Spleen (tissue), 11 donors: ENCODE measurements around the gene MOB3A. TPM values are rescaled to one million over a fixed set of nuclear protein-coding genes. Genes with fewer than 3 reads are reported as not detected.
A peak's percentile ranks its signal among the peaks of the same experiment; 100 is the strongest.

Source experiments
- DNase-seq: peaks from one replicate; pipeline ENCODE4 v3.0.0-alpha.2; 2020
- H3K27ac ChIP-seq, 8 donors: fragments of 200-600 bp; sonication (generic) in 7 of 8; 1 replicate in 4 of 8; 2 replicates in 4 of 8; pipeline versions ENCODE4 v1.5.0 to v1.8.0; 2016 to 2021; ENCODE audit warnings: inconsistent platforms in 4 of 8, mild to moderate bottlenecking in 4 of 8, moderate library complexity in 1 of 8
- H3K27me3 ChIP-seq, 7 donors: fragments of 200-600 bp; sonication (generic) in 6 of 7; replicated peaks in 1 of 7; 1 replicate in 4 of 7; 2 replicates in 3 of 7; pipeline versions ENCODE4 v1.5.0 to v1.8.0; 2016 to 2021; ENCODE audit warnings: inconsistent platforms in 3 of 7, mild to moderate bottlenecking in 1 of 7
- H3K36me3 ChIP-seq, 6 donors: fragments of 200-600 bp; sonication (generic) in 5 of 6; 1 replicate in 4 of 6; 2 replicates in 2 of 6; pipeline versions ENCODE4 v1.5.0 to v1.8.0; 2016 to 2021; ENCODE audit warnings: inconsistent platforms in 2 of 6
- H3K4me1 ChIP-seq, 6 donors: fragments of 200-600 bp; sonication (generic) in 5 of 6; 1 replicate in 3 of 6; 2 replicates in 3 of 6; pipeline versions ENCODE4 v1.5.0 to v1.8.0; 2016 to 2021; ENCODE audit warnings: inconsistent platforms in 3 of 6
- H3K4me3 ChIP-seq, 8 donors: fragments of 200-600 bp; sonication (generic) in 7 of 8; 1 replicate in 4 of 8; 2 replicates in 4 of 8; pipeline versions ENCODE4 v1.5.0 to v1.8.0; 2016 to 2021; ENCODE audit warnings: inconsistent platforms in 4 of 8, mild to moderate bottlenecking in 4 of 8, moderate library complexity in 2 of 8
- H3K9me3 ChIP-seq, 8 donors: fragments of 200-600 bp; sonication (generic) in 7 of 8; 1 replicate in 4 of 8; 2 replicates in 4 of 8; pipeline versions ENCODE4 v1.5.0 to v1.8.0; 2016 to 2021; ENCODE audit warnings: inconsistent platforms in 4 of 8
- CTCF ChIP-seq, 11 experiments: fragments of 200-600 bp in 7 of 11; fragments of 450-650 bp in 4 of 11; sonication (generic) in 4 of 11; IDR thresholded peaks in 8 of 11; conservative IDR thresholded peaks in 3 of 11; 1 replicate in 7 of 11; 2 replicates in 4 of 11; pipeline versions ENCODE4 v1.4.0 to v1.8.0; 2016 to 2021; ENCODE audit warnings: antibody characterized with exemption in 11 of 11, inconsistent platforms in 4 of 11, mild to moderate bottlenecking in 1 of 11
- POLR2A ChIP-seq, 3 donors: fragments of 450-650 bp; IDR thresholded peaks; one replicate each; pipeline ENCODE4 v1.5.1; 2017; ENCODE audit warnings: antibody characterized with exemption in 3 of 3, mild to moderate bottlenecking in 1 of 3
- POLR2AphosphoS5 ChIP-seq, 3 donors: sonication (generic); formaldehyde crosslinking; IDR thresholded peaks; one replicate each; pipeline ENCODE4 v1.5.1; 2017; ENCODE audit warnings: antibody characterized with exemption in 3 of 3
- WGBS, 5 donors: extraction: QIAGEN DNeasy Blood & Tissue Kit in 3 of 5; methylation state at CpG; one replicate each; pipeline versions ENCODE4 v1.1.5 to v1.1.7; 2013 to 2018; 5-methylcytosine and 5-hydroxymethylcytosine counted together
- intact Hi-C: fragments of 100-400 bp; cut with DNase I; formaldehyde crosslinking; loops from one replicate; pipeline ENCODE4 v1.15.0; 2023; ENCODE audit warnings: low total_unique reads
- polyA plus RNA-seq, 3 donors: library from polyadenylated mRNA; stranded (reverse); fragments of 200-250 nt; gene quantifications; one replicate each; pipeline ENCODE4 v1.2.1, GENCODE V29; 2013
- total RNA-seq, 7 donors: library from RNA; depleted of rRNA in 3 of 7; stranded (reverse); fragments of >200 nt in 3 of 7; fragmentation: NEBNext Ultra II Directional in 4 of 7; extraction: Animal tissue kit (Norgen Biotek cat#: 25700) in 4 of 7; gene quantifications; one replicate each; pipeline versions ENCODE4 v1.1.0 to v1.2.1, GENCODE V29; 2016 to 2021
- donor health status: healthy with polysubstance abuse.
- donor health status: DM: no; HTN: no; CAD: no; lungs with moderate emphysema.
- donor health status: DM: no; HTN: no; CAD: no.
- donor health status: Bipolar disorder and iron deficiency.
- donor health status: healthy.
- donor health status: DM: no; HTN: no; CAD: no.
- donor health status: DM: yes; HTN: yes; CAD: no.

The MOB3A gene
- total and polyA plus RNA-seq, 10 donors: 24.2 to 161 (median 103) TPM

GRCh38 chr19:2047076-2047448 lies 49.1 kb downstream of the MOB3A start:
- H3K27ac ChIP-seq: peak overlapping the region; percentile 16 to 100 (median 97)
- H3K4me1 ChIP-seq: peaks cover 81 to 91% (median 86%) of the 10 kb centered on the region in 6 donors
- H3K4me3 ChIP-seq: peak overlapping the region in 2 of 8 donors; percentile 97 to 99
- no peaks in the 10 kb centered on the region for H3K9me3 ChIP-seq
- TF ChIP-seq CTCF (IDR thresholded peaks at IDR 0.05 in 8 of 11, conservative IDR thresholded peaks at IDR 0.05 in 3 of 11): no peak
- no peak for TF ChIP-seq POLR2AphosphoS5 (IDR thresholded peaks at IDR 0.05)
- no peak for TF ChIP-seq POLR2A (IDR thresholded peaks at IDR 0.05)
- DNase-seq: no peak
- intact Hi-C loops: no loop called here
- WGBS, 5 donors: 69 to 84% (median 75%) methylated on average over 4 to 6 of the region's 6 CpGs
- no peaks in the 10 kb centered on the region for H3K27me3 ChIP-seq
- peaks cover 0 to 75% (median 49%) of the 10 kb centered on the region in 6 donors for H3K36me3 ChIP-seq

- H3K36me3 ChIP-seq: peaks cover 0 to 82% (median 54%) of the 10 kb centered on the region in 6 donors
- peak overlapping the region in 6 of 8 donors; percentile 16 to 100 (median 98) for H3K27ac ChIP-seq
- WGBS, 5 donors: 83 to 94% (median 92%) methylated on average over 32 to 50 of the region's 50 CpGs
- no peaks in the 10 kb centered on the region for H3K27me3 ChIP-seq
- H3K4me1 ChIP-seq: peaks cover 78 to 91% (median 86%) of the 10 kb centered on the region in 6 donors
- H3K4me3 ChIP-seq: peak overlapping the region in 1 of 8 donors; percentile 15
- TF ChIP-seq CTCF (IDR thresholded peaks at IDR 0.05 in 8 of 11, conservative IDR thresholded peaks at IDR 0.05 in 3 of 11): no peak
- TF ChIP-seq POLR2AphosphoS5 (IDR thresholded peaks at IDR 0.05): peak in 2 of 3 donors; percentile 28 to 70
- no peak for TF ChIP-seq POLR2A (IDR thresholded peaks at IDR 0.05)
- intact Hi-C loops: no loop called here
- peak; percentile 74 for DNase-seq
- H3K9me3 ChIP-seq: no peaks in the 10 kb centered on the region
These were observed 49.8 kb downstream of the MOB3A start for GRCh38 chr19:2046046-2046907.

- DNase-seq: peak; percentile 78
- intact Hi-C loops: no loop called here
- H3K36me3 ChIP-seq: peaks cover 0 to 89% (median 61%) of the 10 kb centered on the region in 6 donors
- peaks cover 85 to 97% (median 92%) of the 10 kb centered on the region in 6 donors for H3K4me1 ChIP-seq
- H3K27ac ChIP-seq: peak overlapping the region; percentile 34 to 100 (median 82)
- TF ChIP-seq POLR2AphosphoS5 (IDR thresholded peaks at IDR 0.05) (peak in 1 of 3 donors; percentile 36), POLR2A (IDR thresholded peaks at IDR 0.05) (no peak), CTCF (IDR thresholded peaks at IDR 0.05 in 8 of 11, conservative IDR thresholded peaks at IDR 0.05 in 3 of 11) (no peak)
- no peaks in the 10 kb centered on the region for H3K9me3 ChIP-seq
- H3K4me3 ChIP-seq: peak overlapping the region in 1 of 8 donors; percentile 17
- H3K27me3 ChIP-seq: no peaks in the 10 kb centered on the region
- WGBS, 5 donors: 60 to 84% (median 71%) methylated on average over 1 to 14 of the region's 14 CpGs
These were observed 50.6 kb downstream of the MOB3A start for GRCh38 chr19:2045501-2046045.
